ENCODE data around the gene SYVN1.
"Not testable (repeated sequence)": the region's sequence is repeated elsewhere in the genome, so short reads cannot be mapped to it uniquely, and the experiment has no call there.

Gene SYVN1

GRCh38 chr11:65150509-65151299, 16.4 kb upstream of the SYVN1 start:
- DNase-seq, result peak; percentile 27

- not testable (repeated sequence) for DNase-seq
These were observed 15.8 kb upstream of the SYVN1 start for GRCh38 chr11:65150131-65150508.

DNA sequence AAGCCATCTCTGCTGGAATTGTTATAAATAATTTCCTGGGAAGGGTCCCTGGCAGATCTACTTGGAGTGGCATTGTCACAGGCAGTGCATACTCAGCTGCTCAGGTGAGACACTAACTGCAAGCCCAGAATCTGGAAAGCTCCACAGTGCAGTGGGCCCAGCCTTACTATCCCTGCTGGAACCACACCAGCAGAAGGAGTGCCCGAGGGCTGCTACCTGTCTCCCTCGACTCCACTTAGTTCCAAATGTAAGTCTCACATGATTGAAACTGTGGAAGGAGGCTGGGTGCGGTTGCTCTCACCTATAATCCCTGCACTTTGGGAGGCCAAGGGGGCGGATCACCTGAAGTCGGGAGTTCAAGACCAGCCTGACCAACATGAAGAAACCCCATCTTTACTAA, 14.3 kb upstream of the SYVN1 start:
- DNase-seq, result no peak

- DNase-seq, result no peak
These were observed 13.2 kb upstream of the SYVN1 start for GRCh38 chr11:65147352-65148075.

DNA sequence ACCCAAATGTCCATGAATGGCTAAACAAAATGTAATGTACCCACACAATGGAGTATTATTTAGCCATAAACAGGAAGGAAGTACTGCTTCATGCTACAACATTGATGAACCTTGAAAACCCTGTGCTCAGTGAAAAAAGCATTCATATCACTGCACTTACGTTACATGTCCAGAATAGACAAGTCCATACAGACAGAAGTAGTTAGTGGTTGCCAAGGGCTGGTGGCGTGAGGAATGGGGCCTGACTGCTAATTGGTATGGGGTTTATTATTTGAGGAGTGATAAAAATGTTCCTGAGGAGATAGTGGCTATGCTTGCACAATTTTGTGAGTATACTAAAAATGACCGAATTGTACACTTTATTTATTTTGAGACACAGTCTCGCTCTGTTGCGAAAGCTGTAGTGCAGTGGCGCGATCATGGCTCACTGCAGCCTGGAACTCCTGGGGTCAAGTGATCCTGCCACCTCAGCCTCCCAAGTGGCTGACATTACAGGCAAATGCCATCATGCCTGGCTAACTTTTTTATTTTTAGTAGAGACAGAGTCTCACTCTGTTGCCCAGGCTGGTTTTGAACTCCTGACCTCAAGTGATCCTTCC, 7.7 kb upstream of the SYVN1 start:
- DNase-seq, result no peak

DNA sequence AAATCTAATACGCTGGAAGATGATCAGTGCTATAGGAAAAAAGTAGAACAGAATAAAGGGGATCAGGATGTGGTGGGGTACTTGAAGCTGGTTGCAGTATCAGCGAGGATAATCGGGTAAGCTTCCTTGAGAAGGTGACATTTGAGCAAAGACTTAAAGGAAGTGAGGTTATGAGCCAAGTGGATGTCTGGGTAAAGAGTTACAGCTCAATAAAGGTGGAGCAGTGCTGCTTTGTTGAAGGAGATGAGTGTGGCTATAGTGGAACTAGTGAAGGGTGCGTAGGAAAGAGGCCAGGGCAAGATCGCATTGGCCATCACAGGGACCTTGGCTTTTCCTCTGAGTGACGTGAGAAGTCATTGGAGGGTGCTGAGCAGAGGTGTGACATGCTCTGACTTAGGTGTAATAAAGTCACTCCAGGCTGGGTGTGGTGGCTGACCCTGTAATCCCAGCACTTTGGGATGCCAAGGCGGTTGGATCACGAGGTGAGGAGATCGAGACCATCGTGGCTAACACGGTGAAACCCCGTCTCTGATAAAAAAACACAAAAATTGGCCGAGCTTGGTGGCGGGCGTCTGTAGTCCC, 2.3 kb upstream of the SYVN1 start:
- DNase-seq, result no peak

DNA sequence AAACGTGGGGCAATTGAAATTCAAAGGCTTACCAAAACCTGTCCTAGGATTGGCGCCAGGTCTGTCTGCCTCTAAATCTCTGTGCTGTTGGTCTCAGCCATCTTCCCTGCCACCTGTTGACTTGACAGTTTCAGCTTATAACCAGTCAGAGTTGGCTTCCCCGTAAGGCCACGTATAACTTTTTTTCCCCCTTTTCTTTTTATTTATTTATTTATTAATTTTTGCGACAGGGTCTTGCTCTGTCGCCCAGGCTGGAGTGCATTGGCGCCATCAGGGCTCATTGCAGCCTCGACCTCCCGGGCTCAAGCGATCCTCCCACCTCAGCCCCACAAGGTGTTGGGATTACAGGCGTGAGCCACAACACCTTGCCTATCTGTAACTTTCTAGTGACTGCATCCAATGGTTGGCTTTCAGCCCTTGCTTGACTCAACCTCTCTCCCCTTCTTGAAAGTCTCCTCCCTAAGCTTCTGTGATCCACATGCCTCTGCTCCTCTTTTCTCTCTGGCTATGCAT, 1.4 kb upstream of the SYVN1 start:
- DNase-seq, result no peak

DNA sequence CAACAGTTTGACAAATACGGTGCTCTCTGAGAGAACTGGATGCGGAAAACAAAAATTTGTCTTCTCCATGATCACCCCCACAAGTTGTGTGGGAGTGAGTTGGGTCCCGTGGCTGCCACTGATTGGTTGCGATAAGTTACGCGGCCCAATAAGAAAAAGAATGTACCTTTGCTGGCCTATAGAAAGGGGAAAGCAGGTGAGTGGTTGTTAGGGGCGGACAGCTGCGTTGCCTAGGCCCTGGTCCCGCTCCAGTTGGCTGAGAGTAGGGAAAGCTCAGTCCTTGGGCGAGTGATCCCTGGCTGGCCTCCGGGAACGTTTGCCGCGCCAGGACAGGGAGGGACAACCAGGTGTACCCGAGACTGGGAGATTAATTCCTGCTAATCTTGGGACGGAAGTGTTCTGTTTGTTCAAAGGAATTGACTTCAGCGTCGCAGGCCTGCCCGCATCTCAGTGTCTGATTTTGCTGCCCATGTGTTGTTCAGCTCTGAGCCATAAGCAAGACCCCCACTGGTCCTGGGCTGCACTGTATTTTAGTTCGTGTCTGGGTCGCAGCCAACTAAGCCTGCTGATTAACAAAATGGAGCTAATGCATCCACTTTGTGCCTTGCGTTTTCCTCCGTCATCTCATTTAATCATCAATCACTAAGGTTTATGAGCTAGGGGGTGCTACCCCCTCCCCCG, 773 bp upstream of the SYVN1 start:
- DNase-seq, result peak; percentile 98

GRCh38 chr11:65133724-65134123, 595 bp downstream of the SYVN1 start:
- DNase-seq, result no peak

- no peak for DNase-seq
These were observed 1.2 kb downstream of the SYVN1 start for GRCh38 chr11:65132988-65133700.

DNA sequence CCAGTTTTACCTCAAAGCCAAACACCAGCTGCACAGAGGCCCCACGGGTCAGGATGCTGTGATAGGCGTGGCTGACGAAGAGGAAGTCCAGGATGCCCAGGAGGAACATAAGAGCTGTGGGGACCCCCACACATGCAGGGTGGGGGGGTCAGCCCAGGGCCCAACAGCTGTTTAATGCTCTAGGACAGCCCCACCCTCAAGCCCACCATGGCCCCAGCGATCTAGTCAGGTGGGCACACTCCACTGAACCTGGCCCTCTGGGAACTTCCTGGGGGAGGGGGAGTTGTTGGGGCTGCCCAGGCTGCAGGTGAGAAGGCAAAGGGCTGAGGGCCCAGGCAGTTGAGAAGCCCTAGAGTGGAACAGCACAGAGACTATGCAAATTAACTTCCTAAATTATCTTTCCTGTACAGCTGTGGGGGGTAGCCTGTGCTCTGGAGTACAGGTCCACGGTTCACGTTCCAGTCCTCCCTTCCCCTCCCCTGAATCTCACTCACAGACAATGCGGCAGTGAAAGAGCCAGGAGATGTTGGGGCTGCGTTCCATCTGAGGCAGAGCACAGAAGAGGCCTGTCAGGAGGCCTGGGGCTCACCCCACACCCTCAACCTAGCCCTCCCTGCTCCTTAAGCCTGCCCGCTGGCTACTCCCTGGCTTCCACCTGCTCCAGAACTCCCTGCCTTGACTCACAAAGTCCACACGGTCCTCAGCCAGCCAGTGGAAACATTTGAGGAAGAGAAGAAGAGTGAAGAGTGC, 1.9 kb downstream of the SYVN1 start:
- no peak for DNase-seq

DNA sequence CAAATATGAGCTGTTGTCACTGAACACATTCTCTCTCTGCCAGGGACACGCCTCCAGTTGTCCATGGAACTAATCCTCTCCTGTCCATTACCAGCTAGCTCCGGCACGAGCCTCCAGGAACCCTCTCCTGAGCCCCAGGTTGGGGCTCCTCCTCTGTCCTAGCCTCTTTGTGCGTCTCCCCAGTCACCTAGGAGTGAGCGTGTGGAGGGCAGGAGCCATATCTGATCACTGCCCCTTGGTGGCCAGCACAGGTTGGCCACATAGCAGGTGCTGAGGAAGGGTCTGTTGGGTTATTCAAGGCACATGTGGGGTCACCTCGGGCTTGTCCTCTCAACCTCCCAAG, 2.5 kb downstream of the SYVN1 start:
- no peak for DNase-seq

- no peak for DNase-seq
These were observed 2.9 kb downstream of the SYVN1 start for GRCh38 chr11:65131417-65131776.

- no peak for DNase-seq
These were observed 3.5 kb downstream of the SYVN1 start for GRCh38 chr11:65130631-65131416.

DNA sequence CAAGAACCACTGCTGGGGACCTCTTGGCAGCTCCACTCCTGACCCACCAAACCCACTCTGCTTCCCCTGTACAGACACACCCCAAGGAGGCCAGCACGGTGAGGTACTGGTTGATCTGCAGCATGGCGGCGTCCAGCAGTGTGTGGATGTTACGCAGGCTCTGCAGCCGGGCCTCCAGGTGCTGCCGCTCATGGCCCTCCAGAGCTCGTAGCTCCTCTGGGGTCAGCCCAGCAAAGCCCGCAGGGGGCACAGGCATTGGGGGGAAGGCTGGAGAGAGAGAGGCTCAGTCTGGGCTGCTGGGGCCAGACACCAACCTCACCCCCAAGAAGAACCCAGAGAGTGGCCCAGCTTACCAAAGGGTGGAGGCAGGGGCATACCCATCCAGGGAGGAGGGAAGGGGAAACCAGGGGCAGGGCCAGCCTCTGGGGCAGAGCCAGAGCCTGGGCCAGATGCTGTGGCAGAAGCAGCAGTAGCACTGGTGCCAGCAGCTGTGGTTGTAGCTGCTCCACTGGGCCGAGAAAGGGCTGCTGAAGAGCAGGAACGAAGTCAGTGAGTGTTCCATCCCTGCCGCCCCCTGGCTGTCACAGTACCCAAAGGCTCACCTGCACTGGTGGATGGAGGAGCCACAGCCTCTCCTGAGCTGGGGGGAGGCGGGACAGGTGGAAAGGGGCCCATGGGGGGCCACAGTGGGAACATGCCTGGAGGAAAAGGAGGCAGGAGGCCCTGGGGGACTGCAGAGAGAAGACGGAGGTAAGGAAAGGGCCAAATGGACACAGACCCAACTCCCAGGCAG, 4.5 kb downstream of the SYVN1 start:
- no peak for DNase-seq

DNA sequence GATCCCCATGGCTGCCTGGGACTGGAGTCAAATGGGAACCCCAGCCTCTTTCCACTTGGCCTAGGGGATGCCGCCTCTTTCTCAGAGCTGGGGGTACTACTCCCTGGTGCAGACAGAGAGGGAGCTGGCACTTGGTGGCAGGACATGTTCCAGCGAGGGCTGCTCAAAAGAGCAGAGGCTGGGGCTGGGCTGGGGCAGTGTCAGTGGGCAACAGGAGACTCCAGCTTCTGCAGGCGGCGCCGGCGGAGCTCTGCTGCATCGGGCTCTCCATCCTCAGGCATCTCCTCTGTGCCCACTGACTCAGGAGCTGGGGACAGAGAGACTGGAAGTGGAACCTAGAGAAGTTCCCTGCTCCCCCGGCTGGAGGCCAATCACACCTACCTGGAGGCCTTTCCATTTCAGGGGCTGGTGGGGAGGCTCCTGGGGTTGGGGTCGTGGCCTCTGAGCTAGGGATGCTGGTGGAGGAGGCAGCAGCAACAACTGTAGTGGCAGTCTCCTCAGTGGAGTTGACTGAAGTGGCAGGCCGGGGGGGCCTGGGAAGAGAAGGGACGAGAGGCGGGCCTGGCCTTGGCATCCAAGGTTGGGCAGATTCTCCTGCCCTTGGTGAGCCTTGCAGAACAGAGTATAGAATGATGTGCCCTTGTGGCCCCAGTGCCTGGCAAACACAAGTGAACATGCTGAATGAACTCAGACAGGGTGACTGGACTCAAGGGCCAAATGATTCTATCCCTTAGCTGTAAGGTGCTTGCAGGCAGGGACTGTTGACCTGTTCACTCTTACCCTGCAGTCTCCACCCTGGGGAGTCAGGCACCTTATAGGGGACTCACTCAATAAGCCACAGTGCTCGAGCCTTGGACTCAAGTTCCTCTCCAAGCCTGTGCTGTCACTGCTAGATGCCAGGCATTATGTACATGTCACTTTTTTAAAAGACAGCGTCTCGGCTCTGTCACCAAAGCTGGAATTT, 5.9 kb downstream of the SYVN1 start:
- no peak for DNase-seq

DNA sequence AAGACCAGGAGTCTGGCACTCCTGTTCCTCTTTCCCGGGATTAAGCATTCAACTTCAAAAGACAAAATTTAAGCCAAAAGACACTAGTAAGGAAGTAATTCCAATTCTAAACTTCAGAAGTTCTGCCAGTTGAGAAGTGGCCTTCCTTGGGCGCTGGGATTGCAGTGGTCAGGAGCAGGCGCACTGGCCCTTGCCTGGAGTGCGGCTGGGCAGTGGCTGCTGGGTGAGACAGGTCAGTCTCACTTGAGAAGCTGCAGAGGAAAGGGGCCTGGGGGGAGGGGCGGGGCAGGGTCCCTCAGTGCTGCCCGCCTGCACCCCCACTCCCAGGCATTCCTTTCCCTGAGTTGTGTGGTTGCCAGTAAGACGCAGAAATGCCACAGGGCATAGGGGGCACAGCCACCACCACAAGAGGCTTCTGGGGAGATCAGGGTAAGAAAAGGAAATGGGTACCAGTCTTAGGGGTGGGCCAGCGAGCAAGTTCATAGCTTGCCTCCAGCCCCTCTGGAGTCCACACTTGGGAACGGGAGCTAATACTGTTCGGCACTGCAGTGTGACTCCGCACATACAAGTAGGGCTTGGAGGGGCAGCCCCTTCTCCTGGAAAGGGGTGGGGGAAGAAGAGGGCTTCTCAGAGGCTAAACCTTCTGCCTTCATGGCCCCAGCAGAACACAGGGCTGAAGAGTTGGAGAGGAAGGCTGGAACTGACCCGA, 6.7 kb downstream of the SYVN1 start:
- DNase-seq, result no peak
